GOT3 (cell line): ENCODE data around the gene RIPPLY3.
A peak's percentile ranks its signal among the peaks of the same experiment; 100 is the strongest.
"Not testable (repeated sequence)": the region's sequence is repeated elsewhere in the genome, so short reads cannot be mapped to it uniquely, and the experiment has no call there.

Experiments
- DNase-seq: peaks from one replicate; lab custom pipeline; 2025; ENCODE audit warnings: mixed read lengths; lab: John Stamatoyannopoulos, UW

Gene RIPPLY3

GRCh38 chr21:36981049-36981391 is 25.5 kb upstream of the RIPPLY3 start:
- DNase-seq: no peak

GRCh38 chr21:36981977-36982700 is 24.4 kb upstream of the RIPPLY3 start:
- no peak for DNase-seq

- no peak for DNase-seq
Measured at GRCh38 chr21:36985751-36986594, 20.5 kb upstream of the RIPPLY3 start.

- no peak for DNase-seq
Measured at GRCh38 chr21:36987845-36988244, 18.7 kb upstream of the RIPPLY3 start.

- no peak for DNase-seq
Measured at GRCh38 chr21:36988536-36988935, 18.0 kb upstream of the RIPPLY3 start.

GRCh38 chr21:36989199-36989698 is 17.3 kb upstream of the RIPPLY3 start:
- DNase-seq: not testable (repeated sequence)

GRCh38 chr21:36989699-36990507 is 16.6 kb upstream of the RIPPLY3 start:
- DNase-seq: peak; percentile 85

GRCh38 chr21:36990508-36991205 is 15.8 kb upstream of the RIPPLY3 start:
- no peak for DNase-seq

GRCh38 chr21:36992671-36993070 is 13.8 kb upstream of the RIPPLY3 start:
- no peak for DNase-seq

- no peak for DNase-seq
Measured at GRCh38 chr21:36994501-36995158, 11.9 kb upstream of the RIPPLY3 start.

GRCh38 chr21:36995285-36995684 is 11.2 kb upstream of the RIPPLY3 start:
- DNase-seq: not testable (repeated sequence)

GRCh38 chr21:36999131-36999898 is 7.2 kb upstream of the RIPPLY3 start:
- DNase-seq: no peak

- no peak for DNase-seq
Measured at GRCh38 chr21:37000381-37000780, 6.1 kb upstream of the RIPPLY3 start.

- no peak for DNase-seq
Measured at GRCh38 chr21:37001441-37001840, 5.1 kb upstream of the RIPPLY3 start.

- DNase-seq: not testable (repeated sequence)
Measured at GRCh38 chr21:37002851-37003250, 3.7 kb upstream of the RIPPLY3 start.

GRCh38 chr21:37003917-37004316 is 2.6 kb upstream of the RIPPLY3 start:
- DNase-seq: not testable (repeated sequence)

GRCh38 chr21:37005548-37006485 is 685 bp upstream of the RIPPLY3 start:
- DNase-seq: no peak

- no peak for DNase-seq
Measured at GRCh38 chr21:37008724-37009123, 2.2 kb downstream of the RIPPLY3 start.

GRCh38 chr21:37009740-37010341 is 3.3 kb downstream of the RIPPLY3 start:
- DNase-seq: peak; percentile 64
